ENCODE results near the gene CEP120.
"Not testable (repeated sequence)": the region's sequence is repeated elsewhere in the genome, so short reads cannot be mapped to it uniquely, and the experiment has no call there.

CEP120 gene

DNA sequence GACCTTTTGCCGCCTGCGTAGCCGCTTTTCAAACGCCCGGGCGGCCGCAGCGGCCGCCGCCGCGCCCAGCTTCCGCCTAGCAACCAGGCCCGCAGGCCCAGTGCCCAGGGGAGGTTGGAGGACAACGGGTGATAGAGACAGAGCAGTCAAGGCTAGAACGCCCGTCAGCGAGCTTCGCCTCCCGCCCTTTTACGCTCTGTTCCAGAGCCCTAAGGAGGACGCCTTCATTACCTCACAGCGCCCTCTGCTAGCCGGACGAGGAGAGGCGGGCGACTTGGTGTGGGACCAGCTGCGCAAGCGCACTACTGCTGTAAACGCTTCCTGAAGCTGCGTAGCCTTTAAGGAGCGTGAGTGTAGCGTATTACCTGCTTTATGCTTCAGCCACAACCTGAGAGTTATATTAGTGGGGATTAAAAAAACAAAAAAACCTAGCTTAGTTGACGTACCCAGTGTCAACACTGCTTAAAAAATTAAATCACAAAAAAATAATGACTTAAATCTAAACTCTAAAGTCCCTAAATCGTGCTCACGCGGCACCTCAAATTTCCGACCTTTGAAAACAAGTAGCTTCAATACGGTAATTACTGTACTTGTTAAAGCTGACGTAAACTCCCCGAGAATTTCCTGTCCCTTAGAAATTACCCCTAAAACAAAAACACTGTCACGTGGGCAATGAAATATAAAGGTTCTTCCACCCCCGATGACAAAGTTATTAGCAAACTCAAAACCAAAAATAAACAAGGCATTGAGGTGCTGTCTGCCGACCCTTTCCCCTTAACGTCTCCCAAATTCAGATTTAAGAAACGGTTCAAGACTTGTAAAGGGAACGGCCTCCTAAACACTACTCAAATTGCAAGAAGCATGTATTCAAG is at the start of gene CEP120:
CEP120 (minus strand) TSS at position 126 of the 872 bp plus-strand sequence. CDS start 405 bp downstream, outside the sequence.
- peak; percentile 100 for DNase-seq (ENCODE audit: low read depth)

DNA sequence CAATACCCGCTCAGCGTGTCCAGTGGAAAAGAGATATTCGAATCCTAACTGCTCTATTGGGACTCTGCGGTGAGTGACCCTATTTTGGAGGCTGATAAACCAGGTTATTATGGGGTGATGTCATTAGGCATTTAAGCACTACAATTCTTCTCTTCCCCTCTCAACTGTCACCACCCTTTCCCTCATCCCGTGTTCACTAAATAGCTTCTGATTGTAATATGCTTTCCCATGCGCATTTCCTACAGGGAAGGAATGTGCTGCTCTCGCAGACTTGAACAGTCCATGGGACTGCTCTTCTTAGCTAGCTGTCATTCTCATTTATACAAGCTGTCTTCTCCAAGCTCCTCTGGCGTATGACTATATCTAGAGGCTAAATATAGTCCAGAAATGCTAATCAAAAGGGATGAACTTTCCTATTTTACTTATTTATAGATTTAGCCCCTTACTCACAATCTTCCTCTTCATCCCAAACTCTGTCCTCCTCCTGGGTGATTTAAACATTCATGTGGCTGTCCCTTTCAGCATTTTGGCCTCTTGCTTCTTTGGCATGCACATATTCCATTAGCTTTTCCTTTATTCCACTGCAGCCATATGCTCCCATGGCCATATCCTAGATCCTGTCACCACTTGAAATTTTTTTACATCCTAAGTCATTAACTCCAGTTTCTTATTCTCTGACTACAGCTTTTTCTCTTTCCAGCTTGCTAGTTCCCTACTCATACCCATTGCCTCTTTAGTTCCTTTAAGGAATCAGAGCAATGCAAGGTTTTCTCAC is 49.1 kb upstream of the CEP120 start:
- no peak for DNase-seq (ENCODE audit: low read depth)

DNA sequence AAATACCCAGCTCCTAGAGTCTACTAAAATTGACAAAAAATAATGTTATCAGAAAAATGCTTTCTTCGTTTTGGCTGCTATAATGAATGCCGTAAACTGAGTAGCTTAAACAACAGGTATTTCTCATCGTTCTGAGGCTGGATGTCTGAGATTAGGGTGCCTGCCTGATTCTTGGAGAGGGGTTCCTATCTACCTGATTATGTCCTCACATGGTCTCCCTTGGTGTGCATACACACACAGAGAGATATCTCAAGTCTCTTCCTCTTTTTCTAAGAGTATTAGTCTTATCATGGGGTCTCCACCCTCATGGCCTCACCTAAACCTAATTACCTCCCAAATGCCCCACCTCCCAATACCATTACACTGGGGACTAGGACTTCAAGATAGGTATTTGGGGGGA is 48.2 kb upstream of the CEP120 start:
- DNase-seq (ENCODE audit: low read depth), result no peak

DNA sequence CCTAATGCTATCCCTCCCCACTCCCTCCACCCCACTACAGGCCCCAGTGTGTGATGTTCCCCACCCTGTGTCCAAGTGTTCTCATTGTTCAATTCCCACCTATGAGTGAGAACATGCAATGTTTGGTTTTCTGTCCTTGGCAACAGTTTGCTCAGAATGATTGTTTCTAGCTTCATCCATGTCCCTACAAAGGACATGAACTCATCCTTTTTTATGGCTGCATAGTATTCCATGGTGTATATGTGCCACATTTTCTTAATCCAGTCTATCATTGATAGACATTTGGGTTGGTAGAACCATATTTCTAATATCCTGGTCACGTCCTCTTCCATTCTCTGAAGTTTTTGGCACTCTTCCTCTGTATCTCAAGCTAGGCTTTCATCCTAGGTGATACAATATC is 43.6 kb upstream of the CEP120 start:
- DNase-seq (ENCODE audit: low read depth), result not testable (repeated sequence)

DNA sequence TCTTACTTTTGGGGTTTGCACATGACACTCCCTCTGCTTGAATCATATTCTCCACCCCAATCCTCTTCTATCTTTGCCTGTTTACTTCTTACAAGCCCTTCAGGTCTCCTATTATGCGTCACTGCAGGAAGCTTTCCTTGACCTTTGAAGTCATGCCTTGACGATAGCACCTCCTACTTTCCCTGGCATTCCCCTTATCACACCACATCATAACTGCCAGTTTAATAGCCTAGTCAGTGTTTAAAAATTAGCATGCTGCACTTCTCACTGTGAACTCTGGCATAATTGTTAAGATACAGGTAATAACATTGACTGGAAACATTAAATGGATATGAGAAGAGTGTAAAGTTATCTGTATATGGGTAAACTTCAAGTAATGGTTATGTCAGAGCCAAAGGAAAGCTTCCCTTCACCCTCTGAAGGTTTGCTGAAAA is 37.1 kb upstream of the CEP120 start:
- peak; percentile 75 for DNase-seq (ENCODE audit: low read depth)

DNA sequence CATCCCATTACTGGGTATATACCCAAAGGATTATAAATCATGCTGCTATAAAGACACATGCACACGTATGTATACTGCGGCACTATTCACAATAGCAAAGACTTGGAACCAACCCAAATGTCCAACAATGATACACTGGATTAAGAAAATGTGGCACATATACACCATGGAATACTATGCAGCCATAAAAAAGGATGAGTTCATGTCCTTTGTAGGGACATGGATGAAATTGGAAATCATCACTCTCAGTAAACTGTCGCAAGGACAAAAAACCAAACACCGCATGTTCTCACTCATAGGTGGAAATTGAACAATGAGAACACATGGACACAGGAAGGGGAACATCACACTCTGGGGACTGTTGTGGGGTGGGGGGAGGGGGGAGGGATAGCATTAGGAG is 35.8 kb upstream of the CEP120 start:
- DNase-seq (ENCODE audit: low read depth), result not testable (repeated sequence)

DNA sequence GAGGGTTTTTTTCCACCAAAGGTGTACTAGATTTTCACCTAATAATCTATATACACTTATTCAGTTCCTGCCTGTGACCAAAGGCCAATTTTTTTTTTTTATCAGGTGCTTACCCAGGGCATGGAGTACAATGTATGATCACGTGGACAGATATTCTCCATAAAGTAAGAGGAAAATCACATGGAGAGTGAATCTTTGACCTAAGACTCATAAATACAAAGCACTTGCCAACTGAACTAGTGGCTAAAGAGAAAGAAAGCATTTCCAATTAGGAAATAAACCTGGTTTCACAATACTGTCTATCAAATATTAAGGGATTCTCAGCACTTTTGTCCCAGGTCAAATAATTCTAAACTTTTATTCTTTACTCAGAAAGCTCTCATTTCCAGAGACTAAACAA is 33.0 kb upstream of the CEP120 start:
- no peak for DNase-seq (ENCODE audit: low read depth)

DNA sequence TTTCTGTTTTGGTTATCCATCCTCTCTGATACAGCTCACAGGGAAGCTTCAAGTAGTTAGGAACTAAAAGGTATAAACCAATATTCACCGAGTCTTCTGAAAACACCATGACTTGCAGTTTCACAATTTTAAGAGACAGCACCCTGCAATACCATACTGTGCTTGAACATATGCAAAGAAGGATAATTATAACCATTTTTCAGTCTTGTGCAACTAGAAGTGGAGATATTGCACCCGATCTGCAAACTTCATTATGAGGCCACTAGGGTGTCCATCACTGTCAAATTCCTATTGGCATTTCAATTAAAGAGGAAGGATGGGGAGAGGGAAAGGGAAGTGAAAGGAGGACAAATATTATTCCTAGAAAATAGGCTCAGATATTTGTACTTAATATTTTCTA is 32.4 kb upstream of the CEP120 start:
- no peak for DNase-seq (ENCODE audit: low read depth)

DNA sequence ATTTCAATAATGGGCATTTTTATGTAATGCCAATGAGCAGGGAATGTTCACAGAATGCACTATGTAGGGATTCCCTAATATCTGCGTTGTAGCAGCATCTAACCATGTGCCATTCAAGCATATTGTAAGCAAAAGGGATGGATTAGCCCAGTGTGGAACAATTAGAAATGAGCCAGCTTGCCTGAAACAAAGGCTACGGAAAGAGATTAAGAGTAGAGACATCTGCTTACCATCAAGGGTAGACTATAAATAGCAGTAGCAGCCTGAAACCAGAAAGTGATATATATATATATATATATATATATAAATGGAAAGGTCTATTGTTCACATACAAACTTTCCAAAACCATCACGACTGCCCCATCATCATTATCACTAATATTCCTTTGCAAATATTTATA is 31.9 kb upstream of the CEP120 start:
- no peak for DNase-seq (ENCODE audit: low read depth)

DNA sequence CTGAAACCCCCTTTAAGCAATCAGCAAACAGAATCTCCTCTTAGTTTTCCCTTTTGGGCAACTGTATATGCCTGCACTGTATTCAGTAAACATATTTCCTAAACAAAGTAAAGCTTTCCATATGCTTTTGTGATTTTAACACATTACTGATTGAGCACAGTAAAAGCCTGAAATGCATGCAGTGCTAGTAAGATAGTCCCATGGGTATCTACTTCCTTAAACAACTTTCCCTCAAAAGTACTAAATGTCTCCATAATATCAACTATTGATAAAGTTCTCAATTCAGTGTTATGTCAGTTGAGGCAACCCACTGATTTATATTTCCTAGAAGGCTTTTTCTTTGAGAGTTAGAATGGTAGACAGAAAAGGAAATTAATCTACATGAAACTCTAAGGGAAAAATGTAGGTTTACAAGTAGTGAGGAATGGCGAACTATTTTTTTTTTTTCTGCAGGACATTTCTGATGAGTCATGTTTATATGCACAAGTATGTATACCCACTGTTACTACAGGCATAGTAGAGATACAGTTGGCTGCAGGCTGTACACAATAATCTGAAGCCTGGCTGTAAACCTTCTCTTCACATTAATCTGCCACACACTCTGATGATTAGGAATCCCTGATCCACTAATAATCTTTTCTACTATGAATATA is 31.2 kb upstream of the CEP120 start:
- DNase-seq (ENCODE audit: low read depth), result peak; percentile 50

DNA sequence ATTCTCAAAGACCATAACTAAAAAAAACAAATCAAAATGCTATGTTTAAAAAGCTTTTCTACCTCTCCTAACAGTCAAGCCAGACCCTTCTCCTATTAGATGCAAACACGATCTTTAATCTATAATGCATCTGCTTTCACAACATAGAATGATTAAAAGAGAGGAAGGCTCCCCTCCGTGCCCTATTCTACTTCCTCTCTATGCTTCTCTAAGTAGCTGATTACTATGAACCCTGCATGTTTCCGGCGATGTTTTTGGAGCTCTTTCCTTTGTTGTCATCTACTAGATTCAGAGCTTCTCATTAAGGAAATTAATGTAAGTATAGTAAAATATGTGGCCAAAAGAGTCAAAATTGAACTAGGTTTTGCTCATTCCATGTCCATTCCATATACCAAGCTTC is 29.2 kb upstream of the CEP120 start:
- DNase-seq (ENCODE audit: low read depth), result no peak

DNA sequence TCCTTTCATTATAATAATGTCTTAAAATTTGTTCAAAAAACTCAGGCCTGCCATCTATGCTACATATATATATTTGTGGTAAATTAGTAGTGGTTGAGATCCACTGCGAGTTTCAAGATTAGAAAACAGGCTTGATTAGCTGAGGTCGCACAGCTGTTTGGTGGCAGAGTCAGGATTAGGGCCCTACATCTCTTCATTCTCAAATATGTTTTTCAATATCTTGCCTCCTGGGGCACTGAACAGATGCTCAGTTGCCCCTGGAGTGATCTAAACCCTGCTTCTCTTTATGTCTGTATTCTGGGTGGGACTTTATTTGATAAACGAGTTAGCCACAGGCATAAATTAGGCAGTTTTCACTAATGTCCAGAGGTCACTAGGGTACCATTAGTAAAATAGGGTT is 27.8 kb upstream of the CEP120 start:
- no peak for DNase-seq (ENCODE audit: low read depth)

DNA sequence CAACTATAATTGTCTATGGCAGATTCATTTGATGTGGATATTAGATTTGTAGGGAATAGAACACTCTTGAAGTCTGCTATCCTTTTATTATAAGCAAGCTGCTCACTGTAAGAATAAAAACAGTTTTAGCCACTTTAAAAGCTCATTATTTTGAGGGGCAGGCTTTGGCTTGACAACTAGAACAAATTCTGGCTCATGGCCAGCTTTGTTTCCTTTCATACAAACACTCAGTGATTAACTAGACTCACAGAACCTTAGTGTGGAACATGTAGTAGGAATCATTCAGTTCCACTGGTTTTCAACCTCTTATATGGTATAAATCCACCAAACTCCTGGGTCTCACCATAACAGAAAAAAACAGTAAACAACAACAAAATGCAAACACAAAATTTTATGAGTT is 27.4 kb upstream of the CEP120 start:
- peak; percentile 30 for DNase-seq (ENCODE audit: low read depth)

DNA sequence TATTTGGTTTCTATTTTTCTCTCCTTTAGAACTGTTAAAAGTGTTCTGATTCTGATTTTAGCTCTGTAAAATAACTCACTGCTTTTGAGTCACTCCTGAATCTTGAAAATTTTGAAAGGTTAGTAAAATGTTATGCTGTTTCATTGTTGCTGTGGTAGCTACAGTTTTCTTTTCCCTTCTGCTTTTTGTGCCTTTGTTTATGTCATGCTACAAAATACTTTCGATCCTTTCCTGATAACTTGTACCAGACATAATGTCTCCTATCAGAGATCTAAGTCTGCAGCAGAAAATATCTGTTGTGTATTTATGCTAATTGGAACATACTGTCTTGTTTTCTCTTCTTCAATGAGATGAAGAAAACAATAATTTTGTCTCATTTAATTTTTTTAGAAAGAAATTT is 26.9 kb upstream of the CEP120 start:
- DNase-seq (ENCODE audit: low read depth), result no peak

DNA sequence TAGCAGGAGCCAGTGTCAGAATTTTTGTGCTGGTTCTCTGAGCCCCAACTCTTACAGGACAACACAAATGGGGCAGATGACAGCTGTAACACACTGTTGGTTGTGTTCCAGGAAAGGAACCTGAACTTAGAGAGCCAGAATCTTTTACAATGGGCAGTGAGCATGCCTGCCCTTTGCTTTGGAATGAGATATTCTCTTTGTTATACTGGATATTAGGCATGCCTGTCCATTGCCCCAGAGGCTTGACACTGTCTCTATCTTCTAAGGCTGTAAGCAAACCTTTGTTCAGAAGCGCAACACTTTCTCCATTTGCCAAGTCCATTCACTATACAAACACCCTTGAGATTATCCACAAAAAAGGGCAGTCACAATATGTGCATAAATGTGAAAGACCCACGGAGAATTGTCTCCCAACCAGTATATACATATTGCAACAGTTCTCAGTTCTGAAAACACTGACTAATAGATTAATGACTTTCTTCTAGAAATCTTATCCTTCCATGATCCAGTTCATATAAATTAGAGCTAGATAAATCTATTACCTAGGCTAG is 26.3 kb upstream of the CEP120 start:
- DNase-seq (ENCODE audit: low read depth), result no peak

DNA sequence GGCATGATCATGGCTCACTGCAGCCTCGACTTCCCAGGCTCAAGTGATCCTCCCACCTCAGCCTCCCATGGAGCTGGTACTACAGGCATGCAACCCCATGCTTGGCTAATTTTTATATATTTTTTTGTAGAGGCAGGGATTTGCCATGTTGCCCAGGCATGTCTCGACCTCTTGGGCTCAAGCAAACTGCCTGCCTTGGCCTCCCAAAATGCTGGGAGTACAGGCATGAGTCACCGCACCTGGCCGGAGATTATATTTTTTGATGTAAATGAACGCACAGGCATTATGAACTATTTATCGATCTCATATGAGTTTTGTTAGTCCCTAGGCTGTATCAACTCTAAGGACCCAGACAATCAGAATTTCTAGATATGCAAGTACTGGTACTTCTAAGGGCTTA is 25.5 kb upstream of the CEP120 start:
- DNase-seq (ENCODE audit: low read depth), result no peak

DNA sequence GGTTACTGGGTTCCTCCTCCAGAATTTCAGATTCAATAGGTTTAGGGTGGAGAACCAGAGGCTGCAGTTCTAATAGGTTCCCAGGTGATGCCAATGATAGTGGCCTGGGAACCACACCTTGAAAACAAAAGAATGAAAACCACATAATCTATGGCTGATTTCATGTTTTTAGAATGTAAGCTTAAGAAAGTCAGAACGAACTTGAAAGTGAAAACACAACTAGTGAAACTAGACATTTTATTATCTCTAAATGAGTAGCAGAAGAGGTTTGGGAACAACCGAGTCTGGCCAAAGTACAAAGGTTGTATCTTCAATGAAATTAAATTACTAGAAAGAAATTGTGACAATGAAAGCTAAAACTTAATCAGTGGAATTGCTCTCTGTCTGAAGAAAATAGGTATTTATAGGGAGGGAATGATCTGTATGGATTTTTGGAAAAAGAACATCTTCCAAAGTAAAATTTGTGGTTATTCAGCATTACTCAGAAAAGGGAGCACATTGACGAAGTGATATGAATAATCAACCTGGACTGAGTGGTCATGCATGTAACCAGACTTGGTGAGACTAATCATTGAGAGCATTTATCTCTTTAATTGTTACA is 24.9 kb upstream of the CEP120 start:
- no peak for DNase-seq (ENCODE audit: low read depth)

DNA sequence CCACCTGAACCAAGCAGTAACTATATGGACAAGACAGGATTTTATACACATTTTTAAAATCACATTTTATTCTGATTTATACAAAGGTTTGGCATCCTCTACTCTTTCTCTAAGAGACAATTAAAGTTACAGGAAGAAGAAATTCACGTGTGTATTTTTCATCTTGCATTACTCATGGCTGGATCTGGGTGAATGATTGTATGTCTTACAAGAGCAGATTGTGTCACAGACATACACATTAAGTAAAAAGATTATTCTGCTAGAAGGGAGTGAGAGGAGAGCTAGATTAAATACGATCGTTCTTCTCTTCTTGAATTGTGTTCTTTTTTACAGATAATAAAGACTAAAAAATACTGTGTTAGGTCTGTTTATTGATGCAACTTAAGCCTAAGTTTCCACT is 20.8 kb upstream of the CEP120 start:
- DNase-seq (ENCODE audit: low read depth), result no peak

DNA sequence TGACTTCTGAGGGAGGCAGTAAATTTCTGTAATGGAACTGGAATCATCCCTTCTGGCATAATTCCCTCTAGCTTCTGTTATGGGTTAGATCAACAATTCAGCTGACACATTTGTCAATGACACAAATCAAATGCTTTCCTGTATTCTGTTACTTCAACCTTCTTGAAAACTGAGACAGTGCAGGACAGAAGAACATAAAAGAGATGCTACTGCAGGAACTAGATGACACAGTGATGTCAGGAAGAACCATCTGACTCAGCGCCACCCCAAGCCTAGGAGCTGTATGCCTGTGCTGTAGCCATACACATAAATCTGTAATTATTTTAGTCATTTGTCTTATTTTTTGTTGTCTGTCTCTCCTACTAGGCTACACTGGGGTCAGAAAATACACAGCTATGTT is 18.2 kb upstream of the CEP120 start:
- no peak for DNase-seq (ENCODE audit: low read depth)

DNA sequence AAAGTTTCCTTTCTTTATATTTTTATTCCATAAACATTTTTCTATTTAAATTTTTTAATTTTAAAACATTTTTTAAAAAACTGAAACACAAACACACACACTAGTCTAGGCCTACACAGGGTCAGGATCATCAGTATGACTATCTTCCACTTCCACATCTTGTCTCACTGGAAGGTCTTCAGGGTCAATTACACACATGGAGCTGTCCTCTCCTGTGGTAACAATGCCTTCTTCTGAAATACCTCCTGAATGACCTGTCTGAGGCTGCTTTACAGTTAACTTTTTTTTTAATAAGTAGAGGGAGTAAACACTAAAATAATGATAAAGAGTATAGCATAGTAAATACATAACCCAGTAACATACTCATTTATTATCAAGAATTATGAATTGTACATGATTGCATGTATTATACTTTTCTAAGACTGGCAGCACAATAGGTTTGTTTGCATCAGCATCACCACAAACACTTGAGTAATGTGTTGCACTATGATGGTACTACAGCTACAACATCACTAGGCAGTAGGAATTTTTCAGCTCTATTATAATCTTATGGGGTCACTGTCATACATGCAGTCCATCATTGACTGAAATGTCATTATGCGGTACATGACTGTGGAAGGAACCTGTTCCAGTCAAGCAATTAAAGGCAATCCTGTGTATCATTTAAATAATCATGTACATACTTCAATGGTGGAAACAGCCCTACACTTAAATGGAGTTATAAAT is 17.4 kb upstream of the CEP120 start:
- no peak for DNase-seq (ENCODE audit: low read depth)

DNA sequence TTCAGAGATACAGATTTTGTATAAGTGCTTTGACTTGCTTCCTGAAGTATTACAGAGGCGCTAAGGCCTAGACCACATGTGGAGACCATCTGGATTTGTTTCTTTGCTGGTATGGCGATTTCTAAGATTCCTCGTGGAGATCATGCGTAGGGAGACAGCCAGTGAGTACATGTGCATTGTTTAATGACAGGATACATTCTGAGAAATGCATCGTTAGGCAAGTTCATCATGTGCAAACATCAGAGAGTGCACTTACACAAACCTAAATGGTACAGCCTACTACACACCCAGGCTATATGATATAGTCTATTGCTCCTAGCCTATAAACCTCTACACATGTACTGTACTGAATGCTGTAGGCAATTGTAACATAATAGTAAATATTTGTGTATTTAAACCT is 16.5 kb upstream of the CEP120 start:
- no peak for DNase-seq (ENCODE audit: low read depth)

All from iris pigment epithelial cell (primary cell).